ENCODE measurements around the gene QRICH2.
A peak's percentile ranks its signal among the peaks of the same experiment; 100 is the strongest.
"Not testable (repeated sequence)": the region's sequence is repeated elsewhere in the genome, so short reads cannot be mapped to it uniquely, and the experiment has no call there.

The QRICH2 gene

DNA sequence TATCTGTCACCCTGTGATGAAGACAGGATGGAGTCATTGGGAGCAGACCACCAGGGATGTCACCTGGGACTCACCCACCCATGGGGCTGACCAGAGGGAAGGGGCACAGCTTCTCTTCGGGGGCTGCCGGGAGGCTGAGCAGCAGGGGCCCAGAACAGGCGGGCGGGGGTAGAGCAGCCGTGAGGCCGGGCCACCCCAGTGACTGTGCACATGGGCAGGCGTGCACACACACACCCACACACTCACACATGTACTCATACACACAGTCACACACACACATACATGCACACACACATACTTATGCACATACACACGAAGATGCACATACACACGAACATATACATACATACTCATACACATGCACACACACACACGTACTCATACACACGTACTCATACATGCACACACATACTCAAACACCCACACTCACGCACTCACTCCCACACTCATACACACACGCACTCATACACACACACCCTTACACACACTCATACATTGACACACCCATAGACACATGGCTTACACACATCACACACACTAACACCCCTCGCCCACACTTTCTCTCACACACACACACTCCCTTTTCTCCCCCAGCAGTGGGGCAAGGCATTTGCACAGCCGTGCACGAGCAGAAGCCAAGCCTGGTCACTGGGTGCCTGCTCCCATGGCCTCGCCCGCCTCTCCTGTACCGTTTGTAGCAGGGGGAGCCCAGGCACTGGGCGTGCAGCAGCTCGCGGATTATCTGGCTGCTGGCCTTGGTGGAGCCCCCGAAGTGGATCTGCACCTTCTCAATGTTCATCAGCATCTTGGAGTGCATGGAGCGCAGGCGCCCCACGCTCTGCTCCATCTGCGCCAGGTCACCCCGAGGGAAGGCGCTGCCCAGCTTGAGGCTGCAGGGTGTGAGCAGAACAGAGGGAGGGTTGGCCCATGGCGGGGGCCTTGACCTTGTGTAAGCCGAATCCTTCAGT is 30.5 kb downstream of the QRICH2 start:
- no peak for DNase-seq (ENCODE audit: low spot score)

DNA sequence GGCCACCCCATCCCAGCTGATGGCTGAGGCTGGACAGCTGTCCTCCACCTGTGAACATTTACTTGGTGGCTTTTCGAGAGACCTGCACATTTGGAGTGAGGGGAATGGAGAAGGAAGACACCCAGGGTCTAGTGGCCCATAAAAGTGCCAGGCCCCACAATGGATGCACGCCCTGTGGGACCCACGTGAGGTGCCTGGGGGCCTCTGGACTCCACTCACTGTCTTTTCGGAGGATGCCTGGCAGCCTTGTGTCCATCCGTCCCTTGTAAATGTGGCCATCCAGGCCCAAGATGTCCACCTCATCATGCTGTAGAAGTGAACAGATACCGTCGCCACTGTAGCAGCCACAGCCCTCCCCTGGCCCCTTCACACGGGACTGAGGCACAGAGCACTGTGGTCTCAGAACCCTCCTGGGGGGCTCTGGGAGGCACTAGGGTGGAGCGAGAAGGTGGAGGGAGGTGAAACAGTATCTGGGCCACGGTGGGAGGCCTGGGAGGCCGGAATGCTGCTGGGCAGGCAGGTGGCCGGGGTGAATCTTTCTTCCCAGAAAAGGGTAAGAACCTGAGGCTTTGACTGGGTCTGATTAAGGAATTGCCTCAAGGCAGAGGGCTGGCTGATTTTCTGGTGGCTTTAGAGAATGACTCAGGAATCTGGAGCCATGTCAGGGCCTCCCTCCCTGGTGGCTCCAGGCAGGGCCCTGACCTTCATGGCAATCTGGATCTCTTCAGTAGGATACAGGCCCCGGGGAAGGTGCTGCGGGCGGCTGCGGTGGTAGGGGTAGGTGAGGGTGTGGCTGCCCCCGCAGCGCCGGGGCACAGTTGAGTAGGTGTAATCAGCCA is 31.4 kb downstream of the QRICH2 start:
- DNase-seq (ENCODE audit: low spot score) = no peak

DNA sequence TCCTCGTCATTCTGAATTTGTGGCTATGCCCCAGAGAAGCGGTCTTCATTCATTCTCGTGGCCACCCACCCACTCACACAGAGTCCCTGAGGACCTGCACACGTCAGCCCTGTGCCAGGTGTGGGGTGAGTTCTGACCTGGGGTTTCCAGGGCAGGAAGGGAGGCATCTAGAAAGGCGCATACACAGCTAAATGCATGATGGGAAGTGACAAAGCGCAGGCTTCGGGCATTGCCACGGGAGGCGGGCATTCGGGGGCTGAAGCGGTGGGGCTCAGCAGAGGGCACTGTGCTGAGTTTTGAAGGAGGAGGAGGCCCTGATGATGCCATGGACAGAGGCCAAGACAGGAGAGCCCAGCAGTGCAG is 32.0 kb downstream of the QRICH2 start:
- no peak for DNase-seq (ENCODE audit: low spot score)

DNA sequence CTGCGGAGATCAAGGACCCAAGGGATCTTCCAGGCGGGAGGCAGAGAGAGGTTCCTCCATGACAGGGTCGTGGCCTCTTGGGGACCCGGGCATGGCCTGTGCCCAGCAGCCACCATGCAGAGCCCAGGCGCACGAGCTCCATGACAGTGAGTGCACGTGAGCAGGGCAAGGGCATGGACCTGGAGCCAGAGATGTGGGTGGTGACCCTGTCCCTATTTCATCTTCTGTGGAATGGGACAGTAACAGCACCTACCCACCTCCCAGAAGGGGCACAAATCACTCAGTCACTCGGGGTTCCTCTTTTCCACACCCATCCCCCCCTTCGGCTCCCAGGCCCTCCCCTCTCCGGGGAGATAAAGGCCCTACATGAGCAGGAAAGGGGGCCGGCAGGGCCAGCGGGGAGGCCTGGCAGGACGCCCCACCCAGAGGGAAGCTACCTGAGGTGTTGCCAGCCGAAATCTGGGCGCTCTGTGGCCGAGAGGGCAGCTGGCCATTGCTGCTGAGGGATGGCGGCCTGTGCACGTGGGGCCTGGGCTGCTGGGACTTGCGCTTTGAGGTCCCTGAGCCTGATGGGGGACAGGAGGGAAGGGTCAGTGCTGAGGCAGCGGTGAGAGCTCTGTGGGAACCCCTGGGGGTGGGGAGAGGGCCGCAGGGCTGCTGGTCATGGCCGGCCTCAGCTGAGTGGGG is 32.6 kb downstream of the QRICH2 start:
- DNase-seq (ENCODE audit: low spot score) = no peak

DNA sequence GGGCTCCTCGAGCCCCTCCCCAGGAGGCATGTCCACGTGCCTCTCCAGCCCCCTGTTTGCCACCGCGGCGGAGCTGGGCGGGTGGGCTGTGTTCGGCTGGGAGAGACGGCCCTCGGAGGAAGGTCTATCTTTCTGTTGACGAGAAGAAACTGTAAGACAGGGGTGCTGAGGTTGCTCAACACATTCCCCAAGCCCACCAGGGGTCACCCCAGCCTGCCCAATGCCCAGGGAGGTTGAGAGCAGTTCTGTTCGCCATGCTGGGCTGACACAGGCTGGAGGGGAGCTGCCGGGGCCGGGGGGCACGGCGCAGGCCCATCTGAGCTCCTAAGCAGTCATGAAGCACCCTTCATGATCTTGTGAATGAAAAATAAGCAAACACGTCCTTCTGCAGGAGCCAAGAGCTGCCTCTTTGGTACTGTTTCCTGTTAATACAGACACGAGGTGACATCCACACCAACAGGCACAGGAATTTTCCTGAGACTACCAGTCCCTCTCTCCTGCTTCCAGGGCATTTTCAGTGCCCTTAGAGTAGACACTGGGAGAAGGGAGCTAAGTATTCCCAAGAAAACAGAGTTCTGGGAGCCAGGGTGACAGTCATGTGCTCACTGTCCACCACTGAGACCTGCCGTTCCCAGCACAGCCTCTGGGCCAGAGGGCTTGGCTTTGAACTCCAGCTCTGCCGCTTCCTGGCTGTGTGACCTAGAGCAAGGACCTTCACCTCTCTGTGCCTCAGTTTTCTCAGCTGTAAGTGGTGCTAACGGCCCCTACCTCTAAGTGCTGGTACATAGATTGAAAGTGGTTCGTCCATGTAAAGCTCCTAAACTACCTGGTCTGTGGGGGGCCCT is 33.7 kb downstream of the QRICH2 start:
- DNase-seq (ENCODE audit: low spot score) = no peak

DNA sequence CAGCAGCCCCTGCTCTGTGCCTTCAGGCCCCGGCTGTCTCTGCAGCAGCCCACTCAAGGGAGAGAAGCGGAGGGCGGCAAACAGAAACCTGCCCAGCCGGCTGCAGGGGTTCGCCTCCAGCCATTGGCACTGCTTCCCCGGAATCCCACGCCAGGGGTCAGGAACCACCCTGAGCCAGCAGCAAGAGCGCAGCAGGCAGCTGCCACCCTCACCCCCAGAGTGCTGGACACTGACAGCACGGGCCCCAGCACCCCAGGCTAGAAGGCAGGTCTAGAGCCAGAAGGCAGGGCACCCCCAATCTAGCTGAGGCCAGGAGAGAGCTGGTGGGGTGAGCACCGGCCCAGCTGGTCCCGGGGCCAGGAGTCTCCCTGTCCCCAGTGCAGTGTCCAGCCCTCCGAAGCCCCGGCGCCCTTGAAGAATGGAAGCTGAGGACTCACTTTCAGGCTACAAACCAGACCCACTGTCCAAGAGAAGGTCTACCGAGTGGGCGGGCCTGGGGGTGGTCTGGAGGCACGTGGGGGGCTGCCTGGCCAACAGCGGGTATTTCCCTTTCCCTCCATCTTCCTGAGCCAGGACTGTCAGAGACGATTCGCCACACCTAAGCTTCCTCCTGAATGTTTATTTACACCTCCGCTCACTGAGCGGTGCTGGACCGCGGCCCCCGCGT is 34.5 kb downstream of the QRICH2 start:
- no peak for DNase-seq (ENCODE audit: low spot score)

DNA sequence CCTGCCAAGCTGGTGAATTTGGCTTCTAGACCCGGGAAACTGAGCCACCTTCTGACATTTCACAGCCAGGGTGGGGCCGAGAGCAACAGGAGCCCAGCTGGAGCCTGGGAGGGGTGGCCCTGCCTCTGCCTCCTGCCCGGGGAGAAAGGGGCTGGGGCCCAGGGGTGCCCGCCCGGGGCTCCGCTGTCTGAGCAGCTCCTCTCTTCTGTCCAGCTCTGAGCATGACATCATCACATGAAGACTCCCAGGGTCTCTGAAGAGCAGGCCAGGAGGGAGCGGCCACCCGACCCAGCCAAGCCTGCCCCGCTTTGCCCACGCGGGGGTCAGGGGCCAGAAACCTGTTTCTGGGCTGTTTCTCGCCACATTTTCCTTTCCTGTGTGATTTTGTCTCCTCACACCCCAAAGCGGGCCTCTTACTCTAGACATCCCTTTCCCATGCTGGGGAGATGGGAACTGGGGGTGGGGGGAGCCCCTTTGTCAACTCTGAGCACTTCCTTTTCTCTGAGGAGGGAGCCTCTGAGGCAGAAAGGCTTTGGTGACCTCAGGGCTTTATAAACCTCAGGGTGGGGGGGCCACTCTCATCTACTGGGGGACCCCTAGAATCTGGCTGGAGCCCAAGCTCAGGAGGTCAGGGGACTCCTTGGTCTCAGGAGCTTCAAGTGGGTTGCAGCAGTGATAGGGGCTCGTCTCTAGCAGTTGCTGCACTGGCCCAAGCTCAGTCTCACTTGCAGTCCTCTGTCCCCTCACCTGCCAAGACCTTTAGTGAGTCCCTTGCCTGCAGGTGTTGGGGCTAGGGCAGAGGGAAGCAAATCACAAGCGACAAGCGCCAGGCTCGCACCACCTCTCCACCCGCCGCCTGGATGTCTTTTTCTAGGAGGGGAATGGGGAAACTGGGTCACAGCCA is 35.3 kb downstream of the QRICH2 start:
- no peak for DNase-seq (ENCODE audit: low spot score)

DNA sequence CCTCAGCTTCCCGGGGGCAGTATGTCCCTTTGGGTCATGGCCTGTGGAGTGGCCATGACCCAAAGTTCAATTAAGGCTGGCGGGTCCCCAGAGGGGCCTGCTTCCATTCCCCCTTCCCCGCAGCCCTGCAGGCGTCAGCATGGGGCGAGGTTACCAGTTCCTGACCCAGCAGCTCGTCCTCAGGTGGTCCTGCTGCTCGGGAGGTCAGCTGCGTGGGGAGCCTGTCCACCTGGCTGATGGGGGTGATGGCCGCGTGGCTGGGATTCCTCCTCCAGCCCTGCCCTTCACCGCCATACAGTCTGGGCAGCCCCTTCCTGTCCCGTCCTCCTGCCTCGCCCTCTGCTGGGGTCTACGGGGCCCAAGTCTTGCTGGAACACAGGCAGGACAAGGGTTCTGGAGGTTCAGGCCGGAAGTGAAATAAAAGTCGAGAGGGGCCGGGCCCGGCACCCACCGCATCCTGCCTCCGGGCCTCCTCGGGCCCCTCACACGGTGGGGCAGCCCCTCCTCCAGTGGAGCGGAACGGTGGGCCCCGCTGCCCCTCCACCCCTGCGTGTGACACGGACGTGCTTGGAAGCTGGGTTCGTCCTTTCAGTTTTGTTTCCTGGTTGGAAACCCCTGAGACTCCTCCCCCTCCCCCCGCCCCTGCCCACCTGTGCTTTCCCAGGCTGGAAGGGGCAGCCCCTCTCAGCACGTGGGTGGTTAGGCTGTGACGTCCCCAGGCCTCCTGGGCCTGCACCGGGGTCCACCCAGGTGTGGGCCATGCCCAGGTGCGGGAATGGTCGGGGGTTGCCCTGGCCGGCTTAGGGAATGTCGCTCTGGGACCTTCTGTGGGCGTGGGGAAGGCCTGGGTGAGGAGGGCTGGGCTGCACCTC is 36.2 kb downstream of the QRICH2 start:
- no peak for DNase-seq (ENCODE audit: low spot score)

DNA sequence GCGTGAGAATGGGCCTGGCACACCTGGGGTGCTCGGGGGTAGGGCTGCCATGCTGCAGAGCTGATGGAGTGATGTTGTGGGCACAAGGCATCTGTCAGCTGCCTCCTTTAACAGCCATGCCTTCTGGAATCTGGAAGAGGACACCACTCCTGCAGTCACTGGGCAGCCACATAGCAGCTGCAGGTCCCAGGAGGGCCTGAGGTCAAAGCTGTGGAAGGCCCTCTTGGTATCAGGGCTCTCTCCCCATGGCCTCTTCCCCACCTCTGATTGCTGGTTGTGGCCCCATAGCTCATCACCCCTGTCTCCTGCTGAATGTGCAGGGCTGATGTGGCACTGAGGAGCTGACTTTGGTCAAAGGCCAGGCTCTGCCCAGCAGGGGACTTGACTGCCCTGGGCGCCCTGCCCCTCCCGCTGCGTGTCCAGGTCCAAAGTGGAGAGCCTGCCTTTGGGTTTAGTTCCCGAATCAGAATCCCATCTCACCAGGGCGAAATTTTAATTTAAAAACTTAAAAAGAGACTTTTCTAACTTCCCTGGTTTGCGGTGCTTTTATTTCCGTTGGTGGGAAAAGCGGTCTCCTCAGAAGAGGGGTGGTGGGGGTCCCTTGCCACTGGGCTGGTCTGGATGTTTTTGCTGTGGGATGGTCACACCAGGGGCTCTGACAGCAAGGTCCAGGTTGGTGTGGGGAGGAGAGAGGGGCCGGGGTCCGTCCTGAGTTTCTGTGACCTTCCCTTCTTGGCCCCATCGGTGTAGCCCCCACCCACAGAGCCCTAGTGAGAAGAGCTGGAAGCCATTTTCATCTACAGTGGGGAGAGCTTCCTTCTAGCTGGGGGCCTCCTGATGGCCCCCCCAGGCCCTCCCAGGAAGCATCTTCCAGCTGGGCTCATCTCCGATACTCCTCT is 37.1 kb downstream of the QRICH2 start:
- no peak for DNase-seq (ENCODE audit: low spot score)

DNA sequence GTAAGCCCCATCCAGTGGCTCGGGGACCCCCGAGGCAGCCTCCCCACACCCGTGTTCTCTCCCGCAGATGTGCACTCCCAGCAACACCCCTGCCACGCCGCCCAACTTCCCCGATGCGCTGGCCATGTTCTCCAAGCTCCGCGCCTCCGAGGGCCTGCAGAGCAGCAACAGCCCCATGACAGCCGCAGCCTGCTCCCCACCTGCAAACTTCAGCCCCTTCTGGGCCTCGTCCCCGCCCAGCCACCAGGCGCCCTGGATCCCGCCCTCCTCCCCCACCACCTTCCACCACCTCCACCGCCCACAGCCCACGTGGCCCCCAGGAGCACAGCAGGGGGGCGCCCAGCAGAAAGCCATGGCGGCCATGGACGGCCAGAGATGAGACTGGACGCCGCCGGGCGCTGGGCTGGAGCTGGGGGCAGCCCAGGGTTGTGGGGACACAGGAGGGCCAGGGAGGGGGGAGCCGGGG is 37.9 kb downstream of the QRICH2 start:
- DNase-seq (ENCODE audit: low spot score) = no peak

DNA sequence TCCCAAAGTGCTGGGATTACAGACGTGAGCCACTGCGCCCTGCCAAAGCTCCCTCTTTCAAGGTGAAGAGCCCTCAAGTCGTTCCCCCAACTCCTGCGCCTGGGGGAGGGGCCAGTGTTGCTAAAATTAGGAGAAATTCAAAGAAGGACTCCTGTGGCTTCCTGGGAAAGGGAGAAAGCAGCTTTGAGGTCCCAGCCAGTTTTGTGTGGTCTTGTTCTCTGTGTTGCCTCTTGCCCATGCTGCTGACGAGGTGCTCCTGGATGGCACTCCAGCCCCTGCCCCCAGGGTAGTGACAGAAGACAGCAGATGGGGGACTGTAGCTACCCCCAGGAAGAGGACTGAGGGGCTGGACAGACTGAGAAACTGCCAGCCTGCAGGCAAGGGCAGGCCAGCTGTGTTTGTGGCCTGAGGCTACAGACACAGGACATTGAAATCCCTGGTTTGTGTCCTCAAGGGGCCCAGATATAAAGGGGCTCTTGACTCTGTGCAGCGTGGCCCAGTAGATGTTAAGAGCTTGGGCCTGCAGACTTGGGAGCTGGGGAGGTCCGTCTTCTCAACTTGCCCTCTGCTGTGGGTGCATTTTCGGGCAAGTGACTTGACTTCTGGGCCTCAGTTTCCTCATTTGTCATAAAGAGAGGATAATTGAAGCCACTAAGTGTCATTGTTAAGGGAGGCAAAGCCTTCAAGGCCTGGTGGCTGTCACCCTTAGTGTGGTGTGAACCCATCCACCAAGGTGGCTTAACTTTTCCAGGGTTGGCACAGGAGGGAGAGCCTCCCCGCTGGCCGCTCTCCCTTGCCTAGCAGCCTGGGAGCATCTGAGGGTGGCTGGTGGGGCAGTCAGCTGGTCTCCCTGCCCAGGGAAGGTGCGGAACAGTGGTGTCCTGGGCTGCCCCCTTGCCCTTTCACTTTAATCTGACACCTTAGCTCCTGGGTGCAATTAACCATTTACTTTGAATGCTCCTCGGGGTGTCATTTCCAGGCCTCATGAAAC is 38.8 kb downstream of the QRICH2 start:
- DNase-seq (ENCODE audit: low spot score) = no peak

DNA sequence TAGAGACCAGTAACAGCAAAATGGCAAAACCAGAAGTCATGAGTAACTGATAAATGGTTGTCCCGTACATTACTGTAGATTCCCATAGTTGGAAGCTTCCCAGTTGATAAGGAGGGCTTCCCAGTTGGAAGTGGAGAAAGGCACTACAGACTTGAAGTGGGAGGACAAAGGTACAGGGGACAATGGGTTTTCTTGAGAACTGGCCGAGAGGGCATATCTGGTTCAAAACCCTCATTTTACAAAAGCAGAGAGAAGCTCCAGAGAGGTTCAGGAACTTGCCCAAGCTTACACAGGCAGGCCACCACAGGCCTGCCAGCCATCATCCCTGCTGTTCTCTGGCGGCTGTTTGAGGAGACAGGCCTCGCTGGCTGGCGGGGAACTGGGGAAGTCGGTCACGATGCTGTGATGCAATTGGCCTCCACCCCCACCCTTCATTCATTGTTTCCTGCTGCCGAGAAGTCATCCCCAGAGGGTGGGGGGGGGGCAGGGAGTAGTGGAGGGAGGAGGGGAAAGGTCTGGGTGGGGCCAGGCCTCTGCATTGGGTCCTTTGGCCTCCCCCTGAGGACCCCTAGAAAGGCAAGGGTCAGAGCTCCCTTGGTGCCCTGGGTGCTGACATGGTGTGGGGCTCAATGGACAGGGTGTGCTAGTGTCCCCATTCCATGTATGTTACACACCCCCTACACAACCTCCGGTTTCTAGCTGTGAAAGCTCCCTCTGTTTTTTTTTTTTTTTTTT is 39.9 kb downstream of the QRICH2 start:
- DNase-seq (ENCODE audit: low spot score) = no peak

DNA sequence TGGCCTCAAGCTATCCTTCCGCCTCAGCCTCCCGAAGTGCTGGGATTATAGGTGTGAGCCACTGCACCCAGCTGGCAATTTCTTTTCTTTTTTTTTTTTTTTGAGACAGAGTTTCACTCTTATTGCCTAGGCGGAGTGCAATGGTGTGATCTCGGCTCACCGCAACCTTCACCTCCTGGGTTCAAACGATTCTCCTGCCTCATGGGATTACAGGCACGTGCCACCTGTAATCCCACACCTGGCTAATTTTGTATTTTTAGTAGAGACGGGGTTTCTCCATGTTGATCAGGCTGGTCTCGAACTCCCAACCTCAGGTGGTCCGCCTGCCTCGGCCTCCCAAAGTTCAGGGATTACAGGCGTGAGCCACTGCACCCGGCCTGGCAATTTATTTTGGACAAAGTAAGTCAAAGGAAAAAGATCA is 40.5 kb downstream of the QRICH2 start:
- DNase-seq (ENCODE audit: low spot score) = not testable (repeated sequence)

DNA sequence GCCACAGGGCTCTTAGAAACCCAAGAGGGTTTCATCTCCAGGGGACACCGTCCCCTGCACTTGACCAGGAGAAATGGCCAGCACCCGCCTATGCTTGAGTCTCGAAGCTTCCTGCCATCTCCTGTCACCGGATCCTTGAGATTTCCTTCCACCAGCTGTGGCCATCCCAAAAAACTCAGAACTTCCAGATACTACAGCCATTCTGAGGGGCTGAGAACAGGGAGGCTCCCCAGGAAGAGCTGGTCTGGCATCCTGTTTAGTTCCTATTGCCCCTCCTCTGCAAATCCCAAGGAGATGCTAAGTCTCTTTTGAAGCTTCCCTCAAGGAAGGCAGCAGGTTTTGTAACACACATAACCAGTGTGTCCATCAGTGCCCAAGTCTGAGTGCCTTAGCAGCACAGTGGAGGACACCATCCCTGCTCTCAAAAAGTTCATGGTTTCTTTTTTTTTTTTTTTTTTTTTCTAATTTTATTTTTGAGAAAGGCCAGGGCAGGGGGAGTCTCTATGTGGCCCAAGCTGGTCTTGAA is 41.0 kb downstream of the QRICH2 start:
- DNase-seq (ENCODE audit: low spot score) = no peak

DNA sequence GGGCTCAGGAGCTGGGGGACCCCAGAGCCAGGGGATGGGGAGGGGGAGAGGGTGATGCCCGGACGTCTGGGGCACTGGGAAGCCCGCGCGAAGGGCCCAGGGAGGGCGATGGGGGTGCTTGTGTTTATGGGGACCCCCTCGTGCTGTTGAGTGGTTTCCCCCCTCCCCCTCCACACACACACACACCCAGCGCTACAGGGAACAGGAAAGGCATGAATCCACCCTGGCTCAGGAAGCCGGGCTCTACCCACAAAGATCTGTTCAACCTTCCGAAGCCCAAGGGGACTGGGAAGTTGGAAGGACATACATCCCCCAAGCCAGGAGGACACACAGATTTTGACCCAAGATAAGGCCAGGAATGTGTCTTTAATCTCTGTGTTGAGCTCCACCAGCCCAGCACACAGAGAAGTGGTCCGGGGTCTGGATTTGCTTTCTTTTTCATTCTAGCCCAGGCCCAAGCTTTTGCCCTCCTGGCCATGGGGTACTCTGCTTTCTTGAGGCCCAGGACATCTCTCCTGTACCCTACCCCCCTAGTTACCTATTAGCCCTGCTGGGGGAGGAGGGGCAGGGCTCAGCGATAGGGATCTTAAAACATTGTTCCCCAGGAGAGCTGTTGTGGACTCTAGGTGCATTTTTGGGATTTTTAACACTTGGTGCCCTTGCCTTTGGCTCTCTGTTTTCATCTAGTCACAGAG is 41.7 kb downstream of the QRICH2 start:
- DNase-seq (ENCODE audit: low spot score) = peak; percentile 53
